Activated B cell treated with CpG ODN at 0.5 μM for 24 hours (primary cell): ENCODE results near the gene NPW. TPM values are rescaled to one million over a fixed set of nuclear protein-coding genes. Genes with fewer than 3 reads are reported as not detected.

Experiments used
- ATAC-seq: fragments of 200-7000 bp; cut with Tn5 transposase; one replicate; pipeline ENCODE4 v1.10.0; 2021; ENCODE audit warnings: low read depth, mild to moderate bottlenecking, moderate library complexity
- CTCF ChIA-PET: fragments of 350-600 bp; sonication (Branson Sonifier 250); formaldehyde crosslinking; loops from one replicate; lab custom pipeline; 2021; ENCODE audit warnings: antibody characterized with exemption; lab: Charles Lee
- POLR2A ChIA-PET: fragments of 350-600 bp; sonication (Branson Sonifier 250); formaldehyde crosslinking; loops from one replicate; lab custom pipeline; 2021; ENCODE audit warnings: antibody characterized with exemption; lab: Charles Lee
- DNase-seq: peaks from one replicate; pipeline ENCODE4 v3.0.0; 2022
- H3K27ac Mint-ChIP-seq: one replicate; pipeline ENCODE4 v1.8.0; 2020; ENCODE audit warnings: mixed read lengths
- H3K27me3 Mint-ChIP-seq: one replicate; pipeline ENCODE4 v1.8.0; 2021; ENCODE audit warnings: mixed read lengths
- H3K36me3 Mint-ChIP-seq: one replicate; pipeline ENCODE4 v1.8.0; 2021; ENCODE audit warnings: low read depth, mixed read lengths
- H3K4me1 Mint-ChIP-seq: one replicate; pipeline ENCODE4 v1.8.0; 2021; ENCODE audit warnings: mixed read lengths
- H3K4me3 Mint-ChIP-seq: one replicate; pipeline ENCODE4 v1.8.0; 2020; ENCODE audit warnings: mild to moderate bottlenecking, mixed read lengths
- H3K9me3 Mint-ChIP-seq: one replicate; pipeline ENCODE4 v1.8.0; 2020; ENCODE audit warnings: mixed read lengths
- intact Hi-C: fragments of 100-400 bp; cut with micrococcal nuclease; formaldehyde crosslinking; loops from one replicate; pipeline ENCODE4 v1.15.1; 2024
- total RNA-seq: library from RNA; stranded (reverse); gene quantifications from 2 replicates; pipeline ENCODE4 v1.2.3, GENCODE V29; 2022
- TF ChIP-seq, protein P1 (sequence below): fragments of 200-600 bp; IDR thresholded peaks from one replicate; pipeline ENCODE4 v1.8.0; 2022; ENCODE audit warnings: antibody characterized with exemption, mild to moderate bottlenecking

NPW gene
- total RNA-seq, 1 donor from 2014 or later: 1.5 TPM

DNA sequence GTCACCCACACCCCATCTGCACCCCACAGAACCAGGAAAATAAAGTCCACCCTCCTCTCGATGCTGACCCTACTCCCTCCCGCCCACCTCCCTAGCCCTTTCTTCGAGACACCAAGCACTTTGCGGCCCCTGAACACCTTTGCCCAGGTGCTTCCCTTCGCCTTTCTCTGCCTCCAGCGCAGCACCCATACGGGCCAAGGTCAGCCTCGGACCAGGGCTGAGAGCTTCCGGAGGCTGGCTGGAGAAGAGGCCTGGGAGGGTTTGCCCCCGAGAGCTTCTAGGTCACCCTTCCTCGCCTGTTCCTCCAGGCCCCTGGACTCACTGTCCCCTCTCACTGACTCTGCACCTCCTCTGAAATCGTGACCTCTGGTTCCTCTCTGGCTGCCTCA, 4.4 kb downstream of the NPW start:
- Mint-ChIP-seq H3K4me3 (peak overlapping the region; percentile 16), H3K36me3 (no peaks in the 10 kb centered on the region), H3K27me3 (peaks cover 24% of the 10 kb centered on the region), H3K27ac (no peak overlapping the region), H3K9me3 (no peaks in the 10 kb centered on the region), H3K4me1 (peaks cover 22% of the 10 kb centered on the region)
- intact Hi-C loops: no loop called here
- ATAC-seq (no peak), DNase-seq (no peak)
- TF ChIP-seq, protein P1, sequence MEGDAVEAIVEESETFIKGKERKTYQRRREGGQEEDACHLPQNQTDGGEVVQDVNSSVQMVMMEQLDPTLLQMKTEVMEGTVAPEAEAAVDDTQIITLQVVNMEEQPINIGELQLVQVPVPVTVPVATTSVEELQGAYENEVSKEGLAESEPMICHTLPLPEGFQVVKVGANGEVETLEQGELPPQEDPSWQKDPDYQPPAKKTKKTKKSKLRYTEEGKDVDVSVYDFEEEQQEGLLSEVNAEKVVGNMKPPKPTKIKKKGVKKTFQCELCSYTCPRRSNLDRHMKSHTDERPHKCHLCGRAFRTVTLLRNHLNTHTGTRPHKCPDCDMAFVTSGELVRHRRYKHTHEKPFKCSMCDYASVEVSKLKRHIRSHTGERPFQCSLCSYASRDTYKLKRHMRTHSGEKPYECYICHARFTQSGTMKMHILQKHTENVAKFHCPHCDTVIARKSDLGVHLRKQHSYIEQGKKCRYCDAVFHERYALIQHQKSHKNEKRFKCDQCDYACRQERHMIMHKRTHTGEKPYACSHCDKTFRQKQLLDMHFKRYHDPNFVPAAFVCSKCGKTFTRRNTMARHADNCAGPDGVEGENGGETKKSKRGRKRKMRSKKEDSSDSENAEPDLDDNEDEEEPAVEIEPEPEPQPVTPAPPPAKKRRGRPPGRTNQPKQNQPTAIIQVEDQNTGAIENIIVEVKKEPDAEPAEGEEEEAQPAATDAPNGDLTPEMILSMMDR: no peak
- ChIA-PET CTCF (interaction anchor here (1.2 to 2.4 kb wide), 2 partner anchors 116 to 227 kb away, joined by 3 to 20 read pairs; partner anchors contain the start of gene ECI1), POLR2A (interaction anchor here (2.1 kb wide), 1 partner anchor 131 kb away, joined by 13 read pairs; the partner anchor contains the start of gene TRAF7)

DNA sequence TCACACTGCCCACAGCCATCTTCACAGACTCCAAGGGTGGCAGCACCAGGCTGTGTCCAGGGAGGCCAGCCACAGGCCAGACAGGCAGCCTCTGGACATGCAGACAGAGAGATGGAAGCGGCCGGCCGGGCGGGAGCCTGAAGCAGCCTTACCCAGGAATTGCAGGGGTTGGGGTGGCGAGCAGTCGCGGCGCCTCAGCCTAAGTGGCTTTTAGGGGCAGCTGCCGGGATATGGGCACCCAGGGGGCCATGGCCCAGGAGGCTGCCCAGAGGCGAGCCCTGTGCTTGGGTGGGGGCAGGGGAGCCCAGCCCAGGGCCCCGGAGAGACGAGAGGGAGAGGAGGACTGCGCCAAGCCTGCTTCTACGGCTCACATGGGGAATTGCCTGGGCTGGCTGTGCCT, 5.7 kb downstream of the NPW start:
- intact Hi-C loops: no loop called here
- ATAC-seq (no peak), DNase-seq (no peak)
- H3K27ac Mint-ChIP-seq: no peak overlapping the region
- TF ChIP-seq, protein P1: no peak
- ChIA-PET CTCF (interaction anchor here (1.7 kb wide), 1 partner anchor 115 kb away, joined by 6 read pairs; no protein-coding TSS in a partner anchor), POLR2A (interaction anchor here (2.1 kb wide), 1 partner anchor 130 kb away, joined by 13 read pairs; the partner anchor contains the start of gene TRAF7)
- no peak overlapping the region for H3K4me3 Mint-ChIP-seq
- H3K36me3 Mint-ChIP-seq: no peaks in the 10 kb centered on the region
- H3K9me3 Mint-ChIP-seq: no peaks in the 10 kb centered on the region
- peaks cover 22% of the 10 kb centered on the region for H3K4me1 Mint-ChIP-seq
- peaks cover 21% of the 10 kb centered on the region for H3K27me3 Mint-ChIP-seq

DNA sequence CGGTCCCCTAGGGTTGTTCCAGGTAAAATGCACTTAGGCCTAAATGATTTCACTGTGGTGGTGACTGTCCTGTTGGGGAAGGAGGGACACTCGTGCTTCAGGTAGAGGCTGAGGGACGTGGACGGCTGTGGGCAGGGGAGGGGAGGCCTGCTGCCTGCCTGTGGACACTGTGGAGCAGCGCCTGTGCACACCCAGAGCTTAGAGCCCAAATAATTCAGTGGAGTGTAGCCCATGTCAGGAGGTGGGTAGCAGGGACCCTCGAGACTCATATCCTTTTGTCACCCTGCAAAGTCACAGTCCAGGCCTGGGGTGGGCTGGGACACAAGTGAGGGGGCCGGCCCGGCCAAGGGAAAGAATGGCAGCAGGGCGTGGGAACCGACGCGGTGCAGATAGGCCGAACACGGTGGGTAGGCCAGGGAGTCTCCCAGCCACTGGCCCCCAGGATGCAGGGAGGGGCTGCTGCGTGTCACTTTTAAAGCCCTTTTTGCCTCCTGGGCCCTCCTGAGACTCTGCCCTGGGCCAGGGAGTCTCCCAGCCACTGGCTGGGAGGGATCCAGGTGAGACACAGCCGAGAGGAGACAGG, 6.4 kb downstream of the NPW start:
- Mint-ChIP-seq H3K4me3 (peak overlapping the region; percentile 61), H3K9me3 (no peaks in the 10 kb centered on the region), H3K36me3 (no peaks in the 10 kb centered on the region), H3K4me1 (peaks cover 19% of the 10 kb centered on the region), H3K27me3 (peaks cover 17% of the 10 kb centered on the region), H3K27ac (no peak overlapping the region)
- POLR2A ChIA-PET: no interaction called here
- DNase-seq (no peak), ATAC-seq (no peak)
- TF ChIP-seq, protein P1: no peak
- intact Hi-C loops: no loop called here
- CTCF ChIA-PET: interaction anchor here (0.6 to 1.7 kb wide), 2 partner anchors 82 to 115 kb away, joined by 4 to 6 read pairs; no protein-coding TSS in a partner anchor

DNA sequence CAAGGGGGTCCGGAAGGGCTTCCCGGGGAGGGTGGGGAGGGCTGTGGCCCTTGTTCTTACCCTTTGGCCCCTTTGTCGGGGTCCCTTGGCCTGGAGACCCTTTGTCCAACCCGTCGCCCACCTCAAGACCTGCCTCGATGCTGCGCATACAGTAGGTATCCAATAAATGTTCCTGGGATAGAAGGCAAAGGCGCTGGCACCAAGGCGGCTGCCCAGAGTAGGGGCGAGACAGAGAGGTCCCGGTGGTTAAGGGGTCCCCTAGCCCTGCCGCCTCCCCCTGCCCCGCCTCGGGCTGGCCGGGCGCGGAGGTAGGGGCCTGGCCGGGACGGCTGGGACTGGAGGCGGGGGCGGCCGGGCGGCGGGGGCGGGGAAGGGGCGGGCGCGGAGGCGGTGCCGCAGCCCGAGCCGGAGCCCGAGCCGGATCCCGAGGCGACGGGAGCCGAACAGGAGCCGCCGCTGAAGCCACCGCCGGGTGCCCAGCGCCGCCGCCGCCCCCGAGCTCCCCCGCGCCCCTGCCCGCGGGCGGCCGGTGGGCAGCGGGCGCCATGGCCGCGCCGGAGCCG, 7.0 kb downstream of the NPW start, which contains the start of gene NHERF2:
Gene NHERF2, plus strand, starts transcription at position 442 of the 563 bp plus-strand sequence. Its CDS starts 104 bp downstream, at position 546.
- intact Hi-C loops: no loop called here
- no peak within 1 kb of the TSS for H3K27ac Mint-ChIP-seq
- no peak for ATAC-seq
- DNase-seq: peak; percentile 37
- H3K4me1 Mint-ChIP-seq: peaks cover 19% of the 10 kb centered on the region
- peaks cover 16% of the 10 kb centered on the region for H3K27me3 Mint-ChIP-seq
- peak within 1 kb of the TSS; percentile 69 for H3K4me3 Mint-ChIP-seq
- TF ChIP-seq, protein P1: no peak
- POLR2A ChIA-PET: interaction anchor here (1.0 to 1.6 kb wide), 2 partner anchors 21 to 129 kb away, joined by 4 to 12 read pairs; partner anchors contain the start of genes NTHL1, TRAF7 and TSC2
- H3K36me3 Mint-ChIP-seq: no peaks in the 10 kb centered on the region
- CTCF ChIA-PET: interaction anchor here (0.6 to 1.8 kb wide), 2 partner anchors 83 to 114 kb away, joined by 4 to 7 read pairs; no protein-coding TSS in a partner anchor
- H3K9me3 Mint-ChIP-seq: no peaks in the 10 kb centered on the region
